ENCODE results near the gene GAS2L3. TPM values are rescaled to one million over a fixed set of nuclear protein-coding genes. Genes with fewer than 3 reads are reported as not detected.

Gene GAS2L3
- total RNA-seq, 2 donors from 2014 or later, result 2.1 to 2.3 TPM

GRCh38 chr12:100533376-100533775 lies 40.1 kb upstream of the GAS2L3 start:
- Histone ChIP-seq H3K9me3 (no peaks in the 10 kb centered on the region), H3K4me1 (peaks cover 5% of the 10 kb centered on the region), H3K36me3 (replicated peaks in 1 of 2; ENCODE audit: insufficient read depth in 1 of 2, low read depth in 2 of 2) (peaks cover 0 to 2% of the 10 kb centered on the region in 2 donors), H3K27me3 (no peaks in the 10 kb centered on the region), H3K4me3 (no peak overlapping the region), H3K27ac (no peak overlapping the region)
- 71 to 81% methylated on average over 3 of the region's 3 CpGs for WGBS, 2 donors
- ATAC-seq (no peak), DNase-seq (no peak)
- TF ChIP-seq CTCF (IDR thresholded peaks at IDR 0.05), result no peak
- no peak for TF ChIP-seq POLR2A (IDR thresholded peaks at IDR 0.05)
- intact Hi-C loops (cut with DNase I), result no loop called here

- Histone ChIP-seq H3K27me3 (no peaks in the 10 kb centered on the region), H3K27ac (no peak overlapping the region), H3K36me3 (replicated peaks in 1 of 2; ENCODE audit: insufficient read depth in 1 of 2, low read depth in 2 of 2) (peaks cover 0 to 2% of the 10 kb centered on the region in 2 donors), H3K9me3 (no peaks in the 10 kb centered on the region), H3K4me3 (no peak overlapping the region), H3K4me1 (no peaks in the 10 kb centered on the region)
- intact Hi-C loops (cut with DNase I), result no loop called here
- TF ChIP-seq CTCF (IDR thresholded peaks at IDR 0.05) (no peak), POLR2A (IDR thresholded peaks at IDR 0.05) (no peak)
- ATAC-seq (no peak), DNase-seq (no peak)
- WGBS, 2 donors, result 52% methylated on average over 6 of the region's 6 CpGs
Measured at GRCh38 chr12:100534625-100535227, 38.8 kb upstream of the GAS2L3 start.

- DNase-seq (peak in 1 of 4 donors; percentile 24), ATAC-seq (no peak)
- H3K4me3 ChIP-seq, result no peak overlapping the region
- 25 to 31% methylated on average over 2 of the region's 2 CpGs for WGBS, 2 donors
- no peaks in the 10 kb centered on the region for H3K27me3 ChIP-seq
- no peaks in the 10 kb centered on the region for H3K9me3 ChIP-seq
- intact Hi-C loops (cut with DNase I), result no loop called here
- no peak for TF ChIP-seq POLR2A (IDR thresholded peaks at IDR 0.05)
- no peak for TF ChIP-seq CTCF (IDR thresholded peaks at IDR 0.05)
- H3K36me3 ChIP-seq (replicated peaks in 1 of 2; ENCODE audit: insufficient read depth in 1 of 2, low read depth in 2 of 2), result peaks cover 0 to 2% of the 10 kb centered on the region in 2 donors
- no peak overlapping the region for H3K27ac ChIP-seq
- H3K4me1 ChIP-seq, result no peaks in the 10 kb centered on the region
Measured at GRCh38 chr12:100539202-100539601, 34.3 kb upstream of the GAS2L3 start.

- Histone ChIP-seq H3K9me3 (no peaks in the 10 kb centered on the region), H3K36me3 (replicated peaks in 1 of 2; ENCODE audit: insufficient read depth in 1 of 2, low read depth in 2 of 2) (no peaks in the 10 kb centered on the region), H3K4me1 (no peaks in the 10 kb centered on the region), H3K27me3 (no peaks in the 10 kb centered on the region), H3K27ac (no peak overlapping the region), H3K4me3 (no peak overlapping the region)
- intact Hi-C loops (cut with DNase I), result no loop called here
- WGBS, 2 donors, result 74 to 84% methylated on average over 4 of the region's 4 CpGs
- no peak for DNase-seq
- TF ChIP-seq CTCF (IDR thresholded peaks at IDR 0.05) (no peak), POLR2A (IDR thresholded peaks at IDR 0.05) (no peak)
- ATAC-seq, result no peak
Measured at GRCh38 chr12:100544165-100544564, 29.3 kb upstream of the GAS2L3 start.

- H3K9me3 ChIP-seq, result no peaks in the 10 kb centered on the region
- DNase-seq, result no peak
- intact Hi-C loops (cut with DNase I), result no loop called here
- no peak overlapping the region for H3K4me3 ChIP-seq
- ATAC-seq, result no peak
- 78 to 88% methylated on average over 1 of the region's 1 CpG for WGBS, 2 donors
- no peak overlapping the region for H3K27ac ChIP-seq
- TF ChIP-seq POLR2A (IDR thresholded peaks at IDR 0.05) (no peak), CTCF (IDR thresholded peaks at IDR 0.05) (no peak)
- no peaks in the 10 kb centered on the region for H3K36me3 ChIP-seq (replicated peaks in 1 of 2; ENCODE audit: insufficient read depth in 1 of 2, low read depth in 2 of 2)
- no peaks in the 10 kb centered on the region for H3K27me3 ChIP-seq
- no peaks in the 10 kb centered on the region for H3K4me1 ChIP-seq
Measured at GRCh38 chr12:100545092-100545491, 28.4 kb upstream of the GAS2L3 start.
